ENCODE measurements around the gene GNAQ. TPM values are rescaled to one million over a fixed set of nuclear protein-coding genes. Genes with fewer than 3 reads are reported as not detected.
"Not testable (repeated sequence)": the region's sequence is repeated elsewhere in the genome, so short reads cannot be mapped to it uniquely, and the experiment has no call there.

The GNAQ gene
- polyA plus RNA-seq, 1 of the 3 experiments (the other 2 are of a cell fraction) = 20.9 TPM

DNA sequence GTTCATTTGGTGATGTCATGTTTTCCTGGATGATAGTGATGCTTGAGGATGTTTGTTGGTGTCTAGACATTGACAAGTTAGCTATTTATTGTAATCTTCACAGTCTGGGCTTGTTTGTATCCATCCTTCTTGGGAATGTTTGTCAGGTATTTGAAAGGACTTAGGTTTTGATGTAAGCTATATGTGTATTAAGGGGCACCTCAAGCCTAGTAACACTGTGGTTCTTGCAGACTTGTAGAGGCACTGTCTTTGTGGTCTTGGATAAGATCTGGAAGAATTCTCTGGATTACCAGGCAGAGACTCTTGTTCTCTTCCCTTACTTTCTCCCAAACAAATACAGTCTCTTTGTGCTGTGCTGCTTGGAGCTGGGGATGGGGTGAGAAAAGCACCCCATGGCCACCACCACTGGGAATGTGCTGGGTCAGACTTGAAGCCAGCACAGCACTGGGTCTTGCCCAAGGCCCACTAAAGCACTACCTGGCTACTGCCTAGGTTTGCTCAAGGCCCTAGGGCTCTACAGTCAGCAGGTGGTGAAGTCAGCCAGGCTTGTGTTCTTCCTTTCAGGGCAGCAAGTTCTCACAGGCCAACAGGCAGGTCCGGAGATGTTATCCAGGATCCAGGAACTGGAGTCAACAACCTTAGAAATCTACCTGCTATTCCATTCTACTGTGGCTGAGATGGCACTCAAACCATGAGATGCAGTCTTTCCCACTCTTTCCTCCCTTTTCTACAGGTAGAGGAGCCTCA is 334.2 kb downstream of the GNAQ start:
- Histone ChIP-seq H3K27me3 (ENCODE audit: insufficient read depth) (no peaks in the 10 kb centered on the region), H3K4me1 (ENCODE audit: control insufficient read depth in 1 of 2, insufficient read depth in 2 of 2, low read depth in 1 of 2, low read length in 1 of 2) (no peaks in the 10 kb centered on the region)
- DNase-seq = no peak

DNA sequence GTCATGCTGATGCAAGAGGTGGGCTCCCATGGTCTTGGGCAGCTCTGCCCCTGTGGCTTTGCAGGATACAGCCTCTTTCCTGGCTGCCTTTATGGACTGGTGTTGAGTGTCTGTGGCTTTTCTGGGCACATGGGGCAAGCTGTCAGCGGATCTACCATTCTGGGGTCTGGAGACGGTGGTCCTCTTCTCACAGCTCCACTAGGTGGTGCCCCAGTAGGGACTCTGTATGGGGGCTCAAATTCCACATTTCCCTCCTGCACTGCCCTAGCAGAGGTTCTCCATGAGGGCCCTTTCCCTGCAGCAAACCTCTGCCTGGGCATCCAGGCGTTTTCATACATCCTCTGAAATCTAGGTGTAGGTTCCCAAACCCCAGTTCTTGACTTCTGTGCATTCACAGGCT is 340.9 kb downstream of the GNAQ start:
- CTCF ChIA-PET; DNase-seq; H3K27ac ChIP-seq (ENCODE audit: low read depth in 2 of 2, low read length in 1 of 2); H3K36me3 ChIP-seq (replicated peaks in 1 of 2; ENCODE audit: control insufficient read depth in 1 of 2, insufficient read depth in 2 of 2, low read length in 1 of 2); H4K20me1 ChIP-seq (ENCODE audit: insufficient read depth); H3K4me2 ChIP-seq; H3F3A ChIP-seq (replicated peaks; ENCODE audit: insufficient read depth); H3K4me1 ChIP-seq (ENCODE audit: control insufficient read depth in 1 of 2, insufficient read depth in 2 of 2, low read depth in 1 of 2, low read length in 1 of 2); H3K4me3 ChIP-seq (ENCODE audit: low read depth in 2 of 2, low read length in 1 of 2); H3K9me3 ChIP-seq; H2AFZ ChIP-seq (ENCODE audit: low read depth); H3K9me2 ChIP-seq; H3K79me2 ChIP-seq (ENCODE audit: insufficient read depth); POLR2A ChIA-PET; H3K27me3 ChIP-seq (ENCODE audit: insufficient read depth); H3K9ac ChIP-seq: not testable (repeated sequence)
- 75% methylated on average over 2 of the region's 3 CpGs for WGBS (ENCODE audit: low lambda C conversion rate)

More for the DNA sequence above, 334.2 kb downstream of the GNAQ start:
- Histone ChIP-seq H3K9me2 (no peaks in the 10 kb centered on the region), H3K27ac (ENCODE audit: low read depth in 2 of 2, low read length in 1 of 2) (no peak overlapping the region), H3F3A (replicated peaks; ENCODE audit: insufficient read depth) (peaks cover 3% of the 10 kb centered on the region), H3K4me2 (no peak overlapping the region), H2AFZ (ENCODE audit: low read depth) (no peak overlapping the region), H3K36me3 (replicated peaks in 1 of 2; ENCODE audit: control insufficient read depth in 1 of 2, insufficient read depth in 2 of 2, low read length in 1 of 2) (no peaks in the 10 kb centered on the region), H4K20me1 (ENCODE audit: insufficient read depth) (no peaks in the 10 kb centered on the region), H3K9ac (no peak overlapping the region), H3K4me3 (ENCODE audit: low read depth in 2 of 2, low read length in 1 of 2) (no peak overlapping the region), H3K9me3 (no peaks in the 10 kb centered on the region), H3K79me2 (ENCODE audit: insufficient read depth) (no peaks in the 10 kb centered on the region)
- POLR2A ChIA-PET = interaction anchor here (0.6 kb wide), 1 partner anchor 32 kb away, joined by 3 read pairs; no protein-coding TSS in a partner anchor
- CTCF ChIA-PET = no interaction called here
- TF ChIP-seq, protein P1, sequence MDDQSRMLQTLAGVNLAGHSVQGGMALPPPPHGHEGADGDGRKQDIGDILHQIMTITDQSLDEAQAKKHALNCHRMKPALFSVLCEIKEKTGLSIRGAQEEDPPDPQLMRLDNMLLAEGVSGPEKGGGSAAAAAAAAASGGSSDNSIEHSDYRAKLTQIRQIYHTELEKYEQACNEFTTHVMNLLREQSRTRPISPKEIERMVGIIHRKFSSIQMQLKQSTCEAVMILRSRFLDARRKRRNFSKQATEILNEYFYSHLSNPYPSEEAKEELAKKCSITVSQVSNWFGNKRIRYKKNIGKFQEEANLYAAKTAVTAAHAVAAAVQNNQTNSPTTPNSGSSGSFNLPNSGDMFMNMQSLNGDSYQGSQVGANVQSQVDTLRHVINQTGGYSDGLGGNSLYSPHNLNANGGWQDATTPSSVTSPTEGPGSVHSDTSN (IDR thresholded peaks at IDR 0.05) = no peak
- TF ChIP-seq YY1 (IDR thresholded peaks at IDR 0.05; ENCODE audit: low read depth) = no peak
- TF ChIP-seq SIN3A (IDR thresholded peaks at IDR 0.05; ENCODE audit: borderline replicate concordance, low read depth, low read length) = no peak
- no peak for TF ChIP-seq IRF3 (IDR thresholded peaks at IDR 0.05; ENCODE audit: low read depth, low read length)
- no peak for TF ChIP-seq FOXJ3 (CRISPR knock-in tag; IDR thresholded peaks at IDR 0.05)
- TF ChIP-seq, protein P2, sequence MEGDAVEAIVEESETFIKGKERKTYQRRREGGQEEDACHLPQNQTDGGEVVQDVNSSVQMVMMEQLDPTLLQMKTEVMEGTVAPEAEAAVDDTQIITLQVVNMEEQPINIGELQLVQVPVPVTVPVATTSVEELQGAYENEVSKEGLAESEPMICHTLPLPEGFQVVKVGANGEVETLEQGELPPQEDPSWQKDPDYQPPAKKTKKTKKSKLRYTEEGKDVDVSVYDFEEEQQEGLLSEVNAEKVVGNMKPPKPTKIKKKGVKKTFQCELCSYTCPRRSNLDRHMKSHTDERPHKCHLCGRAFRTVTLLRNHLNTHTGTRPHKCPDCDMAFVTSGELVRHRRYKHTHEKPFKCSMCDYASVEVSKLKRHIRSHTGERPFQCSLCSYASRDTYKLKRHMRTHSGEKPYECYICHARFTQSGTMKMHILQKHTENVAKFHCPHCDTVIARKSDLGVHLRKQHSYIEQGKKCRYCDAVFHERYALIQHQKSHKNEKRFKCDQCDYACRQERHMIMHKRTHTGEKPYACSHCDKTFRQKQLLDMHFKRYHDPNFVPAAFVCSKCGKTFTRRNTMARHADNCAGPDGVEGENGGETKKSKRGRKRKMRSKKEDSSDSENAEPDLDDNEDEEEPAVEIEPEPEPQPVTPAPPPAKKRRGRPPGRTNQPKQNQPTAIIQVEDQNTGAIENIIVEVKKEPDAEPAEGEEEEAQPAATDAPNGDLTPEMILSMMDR (IDR thresholded peaks at IDR 0.05) = no peak
- TF ChIP-seq FOSL2 (IDR thresholded peaks at IDR 0.05; ENCODE audit: borderline replicate concordance, low read depth) = no peak
- no peak for TF ChIP-seq MEF2A (IDR thresholded peaks at IDR 0.05; ENCODE audit: borderline replicate concordance, low read depth)
- TF ChIP-seq, protein P3, sequence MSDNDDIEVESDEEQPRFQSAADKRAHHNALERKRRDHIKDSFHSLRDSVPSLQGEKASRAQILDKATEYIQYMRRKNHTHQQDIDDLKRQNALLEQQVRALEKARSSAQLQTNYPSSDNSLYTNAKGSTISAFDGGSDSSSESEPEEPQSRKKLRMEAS (IDR thresholded peaks at IDR 0.05; ENCODE audit: low read depth) = no peak
- TF ChIP-seq MXI1 (IDR thresholded peaks at IDR 0.05; ENCODE audit: low read depth, low read length) = no peak
- TF ChIP-seq JUND (IDR thresholded peaks at IDR 0.05) = no peak
- TF ChIP-seq NFIC (IDR thresholded peaks at IDR 0.05; ENCODE audit: borderline replicate concordance) = no peak
- TF ChIP-seq, protein P4, sequence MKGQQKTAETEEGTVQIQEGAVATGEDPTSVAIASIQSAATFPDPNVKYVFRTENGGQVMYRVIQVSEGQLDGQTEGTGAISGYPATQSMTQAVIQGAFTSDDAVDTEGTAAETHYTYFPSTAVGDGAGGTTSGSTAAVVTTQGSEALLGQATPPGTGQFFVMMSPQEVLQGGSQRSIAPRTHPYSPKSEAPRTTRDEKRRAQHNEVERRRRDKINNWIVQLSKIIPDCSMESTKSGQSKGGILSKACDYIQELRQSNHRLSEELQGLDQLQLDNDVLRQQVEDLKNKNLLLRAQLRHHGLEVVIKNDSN (IDR thresholded peaks at IDR 0.05; ENCODE audit: borderline replicate concordance, low read depth) = no peak
- no peak for TF ChIP-seq USF2 (IDR thresholded peaks at IDR 0.05; ENCODE audit: borderline replicate concordance, low read depth, low read length)
- no peak for TF ChIP-seq TAF1 (IDR thresholded peaks at IDR 0.05; ENCODE audit: borderline replicate concordance, low read depth, low read length)
- no CpG with 5 or more reads among the region's 1 CpG for WGBS (ENCODE audit: low lambda C conversion rate)

GRCh38 chr9:77690119-77690518 is 341.5 kb downstream of the GNAQ start:
- H3F3A ChIP-seq (replicated peaks; ENCODE audit: insufficient read depth); DNase-seq; POLR2A ChIA-PET; H3K9ac ChIP-seq; H3K79me2 ChIP-seq (ENCODE audit: insufficient read depth); H3K36me3 ChIP-seq (replicated peaks in 1 of 2; ENCODE audit: control insufficient read depth in 1 of 2, insufficient read depth in 2 of 2, low read length in 1 of 2); H4K20me1 ChIP-seq (ENCODE audit: insufficient read depth); H3K4me2 ChIP-seq; H3K4me1 ChIP-seq (ENCODE audit: control insufficient read depth in 1 of 2, insufficient read depth in 2 of 2, low read depth in 1 of 2, low read length in 1 of 2); H3K4me3 ChIP-seq (ENCODE audit: low read depth in 2 of 2, low read length in 1 of 2); CTCF ChIA-PET; H2AFZ ChIP-seq (ENCODE audit: low read depth); H3K9me3 ChIP-seq; H3K27me3 ChIP-seq (ENCODE audit: insufficient read depth); H3K27ac ChIP-seq (ENCODE audit: low read depth in 2 of 2, low read length in 1 of 2); H3K9me2 ChIP-seq: not testable (repeated sequence)
- 80% methylated on average over 3 of the region's 3 CpGs for WGBS (ENCODE audit: low lambda C conversion rate)

Measured in SK-N-SH (cell line).